Tibial nerve (tissue), 4 donors: ENCODE results near the gene PLXNA4. TPM values are rescaled to one million over a fixed set of nuclear protein-coding genes. Genes with fewer than 3 reads are reported as not detected.

ENCODE experiments used
- DNase-seq, 2 donors: peaks; one replicate each; pipeline ENCODE4 v3.0.0-alpha.2; 2019; ENCODE audit warnings: low spot score in 2 of 2
- H3K27ac ChIP-seq, 4 donors: fragments of 200-600 bp; sonication (generic) in 3 of 4; one replicate each; pipeline ENCODE4 v1.5.1; 2017 to 2019; ENCODE audit warnings: mild to moderate bottlenecking in 1 of 4
- H3K27me3 ChIP-seq, 2 donors: fragments of 200-600 bp; sonication (generic) in 1 of 2; one replicate each; pipeline versions ENCODE4 v1.5.1 to v1.6.0; 2017 to 2019
- H3K36me3 ChIP-seq, 3 donors: fragments of 200-600 bp; sonication (generic); one replicate each; pipeline ENCODE4 v1.5.1; 2018 to 2019
- H3K4me1 ChIP-seq, 4 donors: fragments of 200-600 bp; sonication (generic) in 3 of 4; one replicate each; pipeline ENCODE4 v1.5.1; 2017 to 2019
- H3K4me3 ChIP-seq, 4 donors: fragments of 200-600 bp; sonication (generic) in 3 of 4; one replicate each; pipeline ENCODE4 v1.5.1; 2017 to 2019; ENCODE audit warnings: mild to moderate bottlenecking in 1 of 4, moderate library complexity in 1 of 4
- H3K9me3 ChIP-seq, 4 donors: fragments of 200-600 bp; sonication (generic) in 3 of 4; one replicate each; pipeline ENCODE4 v1.5.1; 2017 to 2019
- EP300 ChIP-seq, 2 donors: sonication (generic); formaldehyde crosslinking; IDR thresholded peaks; one replicate each; pipeline ENCODE4 v1.6.1; 2017; ENCODE audit warnings: antibody characterized with exemption in 2 of 2, mild to moderate bottlenecking in 1 of 2
- POLR2A ChIP-seq, 2 donors: fragments of 450-650 bp; IDR thresholded peaks; one replicate each; pipeline ENCODE4 v1.6.1; 2017; ENCODE audit warnings: antibody characterized with exemption in 2 of 2, mild to moderate bottlenecking in 2 of 2, moderate library complexity in 2 of 2
- WGBS, 2 donors: methylation state at CpG; one replicate each; pipeline ENCODE4 v1.1.5; 2018; 5-methylcytosine and 5-hydroxymethylcytosine counted together
- total RNA-seq, 4 donors: library from RNA; depleted of rRNA; stranded (reverse); fragments of >200 nt; gene quantifications; one replicate each; pipeline ENCODE4 v1.1.0, GENCODE V29; 2016
- TF ChIP-seq, protein P1 (sequence below), 5 experiments: fragments of 200-600 bp in 3 of 5; fragments of 450-650 bp in 2 of 5; sonication (generic) in 3 of 5; IDR thresholded peaks; one replicate each; pipeline ENCODE4 v1.5.1; 2016 to 2019; ENCODE audit warnings: antibody characterized with exemption in 5 of 5, mild to moderate bottlenecking in 3 of 5, moderate library complexity in 2 of 5

PLXNA4 gene
- total RNA-seq, 4 donors from 2014 or later: 12.6 to 32.4 (median 13.7) TPM

DNA sequence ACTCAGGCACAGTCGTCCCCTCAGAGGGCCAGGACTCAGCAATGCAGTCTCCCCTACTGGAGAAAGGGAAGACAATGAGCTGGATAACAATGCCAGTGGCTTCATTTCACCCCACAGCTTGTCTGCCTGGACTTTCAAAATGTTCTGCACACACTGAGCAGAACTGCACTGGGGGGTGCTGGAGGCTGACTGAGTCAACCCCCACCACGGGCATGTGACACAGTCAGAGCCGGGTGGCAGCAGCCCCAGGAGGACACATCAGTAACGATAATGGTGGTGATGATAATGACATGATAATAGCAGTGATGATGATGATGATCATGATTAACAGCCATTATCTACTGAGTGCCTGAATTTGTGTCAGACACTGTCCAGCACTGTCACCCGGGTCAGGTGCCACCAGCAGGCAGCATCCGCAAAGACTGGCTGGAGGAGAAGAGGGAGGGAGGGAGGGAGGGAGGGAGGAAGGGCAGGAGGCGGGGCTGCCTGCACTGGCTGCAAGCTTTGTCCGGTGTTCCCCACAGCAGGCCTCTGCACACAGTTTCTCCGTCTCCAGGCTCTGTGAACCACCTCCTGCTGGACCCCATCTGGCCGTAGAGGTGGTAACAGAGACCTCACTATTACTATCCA is 67.4 kb downstream of the PLXNA4 start:
- TF ChIP-seq, protein P1, sequence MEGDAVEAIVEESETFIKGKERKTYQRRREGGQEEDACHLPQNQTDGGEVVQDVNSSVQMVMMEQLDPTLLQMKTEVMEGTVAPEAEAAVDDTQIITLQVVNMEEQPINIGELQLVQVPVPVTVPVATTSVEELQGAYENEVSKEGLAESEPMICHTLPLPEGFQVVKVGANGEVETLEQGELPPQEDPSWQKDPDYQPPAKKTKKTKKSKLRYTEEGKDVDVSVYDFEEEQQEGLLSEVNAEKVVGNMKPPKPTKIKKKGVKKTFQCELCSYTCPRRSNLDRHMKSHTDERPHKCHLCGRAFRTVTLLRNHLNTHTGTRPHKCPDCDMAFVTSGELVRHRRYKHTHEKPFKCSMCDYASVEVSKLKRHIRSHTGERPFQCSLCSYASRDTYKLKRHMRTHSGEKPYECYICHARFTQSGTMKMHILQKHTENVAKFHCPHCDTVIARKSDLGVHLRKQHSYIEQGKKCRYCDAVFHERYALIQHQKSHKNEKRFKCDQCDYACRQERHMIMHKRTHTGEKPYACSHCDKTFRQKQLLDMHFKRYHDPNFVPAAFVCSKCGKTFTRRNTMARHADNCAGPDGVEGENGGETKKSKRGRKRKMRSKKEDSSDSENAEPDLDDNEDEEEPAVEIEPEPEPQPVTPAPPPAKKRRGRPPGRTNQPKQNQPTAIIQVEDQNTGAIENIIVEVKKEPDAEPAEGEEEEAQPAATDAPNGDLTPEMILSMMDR (IDR thresholded peaks at IDR 0.05): no peak
- no peak for TF ChIP-seq EP300 (IDR thresholded peaks at IDR 0.05)
- TF ChIP-seq POLR2A (IDR thresholded peaks at IDR 0.05): no peak
- H3K27ac ChIP-seq: no peak overlapping the region
- H3K27me3 ChIP-seq: no peaks in the 10 kb centered on the region
- peaks cover 0 to 14% (median 0%) of the 10 kb centered on the region in 4 donors for H3K4me1 ChIP-seq
- no peaks in the 10 kb centered on the region for H3K36me3 ChIP-seq
- 42 to 47% methylated on average over 9 of the region's 10 CpGs for WGBS, 2 donors
- H3K4me3 ChIP-seq: no peak overlapping the region
- no peaks in the 10 kb centered on the region for H3K9me3 ChIP-seq
- no peak for DNase-seq

DNA sequence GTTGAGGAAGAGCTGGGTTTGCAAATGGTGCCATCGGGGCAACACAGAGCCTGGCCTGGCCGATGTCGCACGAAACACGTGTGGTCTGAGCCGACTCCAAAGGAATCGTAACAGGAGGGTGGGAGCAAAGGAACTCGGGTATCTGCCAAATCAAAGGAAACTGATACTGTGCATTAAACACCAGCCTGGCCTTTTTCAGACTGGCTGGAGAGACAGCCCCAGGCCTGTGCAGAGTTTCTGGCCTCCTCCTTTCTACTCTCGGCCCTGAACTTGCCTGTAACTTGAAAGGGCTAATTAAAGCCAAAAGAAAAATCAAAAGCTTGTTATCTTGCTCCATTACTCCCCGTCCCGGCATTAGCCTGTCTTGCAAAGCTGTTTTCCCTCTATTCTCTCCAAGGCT is 71.4 kb downstream of the PLXNA4 start:
- Histone ChIP-seq H3K4me1 (peaks cover 0 to 20% (median 0%) of the 10 kb centered on the region in 4 donors), H3K27me3 (no peaks in the 10 kb centered on the region), H3K36me3 (no peaks in the 10 kb centered on the region), H3K9me3 (no peaks in the 10 kb centered on the region), H3K27ac (no peak overlapping the region), H3K4me3 (no peak overlapping the region)
- TF ChIP-seq EP300 (IDR thresholded peaks at IDR 0.05) (no peak), POLR2A (IDR thresholded peaks at IDR 0.05) (no peak)
- TF ChIP-seq, protein P1 (IDR thresholded peaks at IDR 0.05): no peak
- WGBS, 2 donors: 71 to 73% methylated on average over 11 of the region's 11 CpGs
- no peak for DNase-seq

DNA sequence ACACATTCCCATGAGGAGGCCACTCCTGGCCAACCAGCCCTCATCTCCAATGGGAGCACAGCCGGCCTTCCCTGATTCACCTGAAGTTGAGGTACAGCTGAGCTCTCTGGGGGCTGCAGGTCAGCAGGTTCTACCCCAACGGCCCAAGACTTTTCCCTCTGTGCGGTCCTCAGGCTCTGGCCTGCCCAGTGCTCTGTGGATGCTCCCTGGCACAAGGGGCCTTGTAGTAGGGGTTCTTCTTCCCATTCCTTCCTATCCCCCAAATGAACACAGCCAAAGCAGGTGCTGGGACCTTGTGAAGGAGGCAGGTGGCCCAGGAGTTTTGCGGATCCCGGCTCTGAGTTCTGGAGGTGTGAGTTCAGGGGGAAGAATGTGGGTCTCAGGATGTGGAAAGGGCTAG is 72.2 kb downstream of the PLXNA4 start:
- no peak for DNase-seq
- Histone ChIP-seq H3K27me3 (no peaks in the 10 kb centered on the region), H3K36me3 (no peaks in the 10 kb centered on the region), H3K9me3 (no peaks in the 10 kb centered on the region), H3K4me1 (peaks cover 0 to 12% (median 0%) of the 10 kb centered on the region in 4 donors), H3K4me3 (no peak overlapping the region), H3K27ac (no peak overlapping the region)
- TF ChIP-seq, protein P1 (IDR thresholded peaks at IDR 0.05): no peak
- 83 to 96% methylated on average over 5 of the region's 5 CpGs for WGBS, 2 donors

DNA sequence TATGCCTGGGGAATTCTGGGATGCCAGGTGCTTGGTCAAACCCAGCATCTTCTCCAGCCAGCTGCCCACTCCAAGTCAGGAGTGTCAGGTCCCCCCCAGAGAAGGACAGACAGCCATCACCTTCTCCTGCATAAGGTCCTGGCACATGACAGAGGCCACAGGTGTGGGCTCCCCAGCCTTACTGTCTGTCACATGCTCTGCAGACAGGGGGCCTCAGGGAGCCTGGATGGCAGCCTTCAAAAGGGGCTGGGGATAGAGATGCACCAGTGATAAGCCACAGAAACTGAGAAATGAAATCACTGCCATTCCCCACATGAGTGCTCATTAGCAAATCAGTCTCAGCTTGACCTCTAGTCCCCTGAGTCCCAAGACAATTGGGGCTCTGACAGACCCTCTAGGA is 72.9 kb downstream of the PLXNA4 start:
- no peak for DNase-seq
- Histone ChIP-seq H3K4me3 (no peak overlapping the region), H3K9me3 (no peaks in the 10 kb centered on the region), H3K4me1 (peaks cover 0 to 10% (median 0%) of the 10 kb centered on the region in 4 donors), H3K36me3 (no peaks in the 10 kb centered on the region), H3K27ac (no peak overlapping the region), H3K27me3 (no peaks in the 10 kb centered on the region)
- no peak for TF ChIP-seq POLR2A (IDR thresholded peaks at IDR 0.05)
- no peak for TF ChIP-seq EP300 (IDR thresholded peaks at IDR 0.05)
- TF ChIP-seq, protein P1 (IDR thresholded peaks at IDR 0.05): no peak

DNA sequence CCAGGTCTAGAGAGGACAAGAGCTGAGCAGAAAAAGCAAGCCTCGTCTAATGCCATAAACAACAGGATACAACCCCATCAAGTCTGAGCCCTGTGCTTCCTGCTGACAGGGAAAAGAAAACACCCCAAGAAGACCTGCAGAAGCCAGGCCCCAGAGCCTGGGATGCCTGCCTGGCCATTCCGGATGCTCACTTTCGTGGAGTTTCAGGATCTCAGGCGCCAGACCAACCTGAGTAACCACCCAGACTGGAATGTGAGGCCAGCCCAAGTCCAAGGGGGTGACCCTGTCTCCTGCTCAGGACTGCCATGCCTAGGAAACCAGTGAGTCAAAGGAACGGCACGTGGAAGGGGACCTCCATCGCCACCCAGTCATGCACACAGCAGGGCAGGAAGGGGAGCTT is 74.3 kb downstream of the PLXNA4 start:
- Histone ChIP-seq H3K4me1 (peaks cover 0 to 10% (median 0%) of the 10 kb centered on the region in 4 donors), H3K27me3 (no peaks in the 10 kb centered on the region), H3K27ac (no peak overlapping the region), H3K36me3 (no peaks in the 10 kb centered on the region), H3K4me3 (no peak overlapping the region), H3K9me3 (no peaks in the 10 kb centered on the region)
- WGBS, 2 donors: 87 to 92% methylated on average over 7 of the region's 7 CpGs
- TF ChIP-seq, protein P1 (IDR thresholded peaks at IDR 0.05): no peak
- TF ChIP-seq POLR2A (IDR thresholded peaks at IDR 0.05) (no peak), EP300 (IDR thresholded peaks at IDR 0.05) (no peak)
- no peak for DNase-seq
